H1 (cell line): ENCODE data around the gene TRAF3IP1. TPM values are rescaled to one million over a fixed set of nuclear protein-coding genes. Genes with fewer than 3 reads are reported as not detected.
A peak's percentile ranks its signal among the peaks of the same experiment; 100 is the strongest.

Source experiments
- CTCF ChIA-PET: fragments of 300-600 bp; sonication (Branson Sonifier 250); formaldehyde crosslinking; loops from one replicate; lab custom pipeline; 2021; ENCODE audit not compliant: partially characterized antibody; lab: Charles Lee
- POLR2A ChIA-PET: fragments of 300-600 bp; sonication (Branson Sonifier 250); formaldehyde crosslinking; loops from one replicate; lab custom pipeline; 2021; ENCODE audit warnings: inconsistent platforms; ENCODE audit not compliant: partially characterized antibody; lab: Charles Lee
- DNase-seq, 2 experiments: peaks; one replicate each; pipeline versions ENCODE4 v3.0.0 to v3.0.0-alpha.2; 2010 to 2022; ENCODE audit warnings: low spot score in 2 of 2, low read depth in 1 of 2, mixed read lengths in 1 of 2
- FAIRE-seq: peaks from 2 replicates; lab custom pipeline; 2011; peaks lifted over from hg19 to GRCh38; lab: Jason Lieb, UNC
- H2AFZ ChIP-seq: 2 replicates; pipeline ENCODE4 v1.8.1; 2012; ENCODE audit warnings: low read length, inconsistent platforms
- H2AK5ac ChIP-seq: 2 replicates; pipeline ENCODE4 v1.6.1; 2013; ENCODE audit warnings: low read depth, low read length
- H2BK120ac ChIP-seq: replicated peaks from 2 replicates; pipeline ENCODE3; 2013; ENCODE audit warnings: low read depth, low read length, inconsistent platforms
- H2BK12ac ChIP-seq: 2 replicates; pipeline ENCODE4 v1.6.1; 2013; ENCODE audit warnings: low read depth, low read length
- H2BK15ac ChIP-seq: 2 replicates; pipeline ENCODE4 v1.6.1; 2013; ENCODE audit warnings: low read length
- H2BK20ac ChIP-seq: 2 replicates; pipeline ENCODE4 v1.6.1; 2013; ENCODE audit warnings: low read length
- H2BK5ac ChIP-seq: 2 replicates; pipeline ENCODE4 v1.6.1; 2013; ENCODE audit warnings: low read depth, low read length
- H3K14ac ChIP-seq: 2 replicates; pipeline ENCODE4 v1.6.1; 2013; ENCODE audit warnings: inconsistent platforms; ENCODE audit not compliant: insufficient read length
- H3K18ac ChIP-seq: 2 replicates; pipeline ENCODE4 v1.6.1; 2013; ENCODE audit warnings: low read length; ENCODE audit errors: extremely low read depth
- H3K23ac ChIP-seq: 2 replicates; pipeline ENCODE4 v1.6.1; 2013; ENCODE audit warnings: inconsistent platforms; ENCODE audit not compliant: insufficient read length
- H3K23me2 ChIP-seq: 2 replicates; pipeline ENCODE4 v1.6.1; 2013; ENCODE audit warnings: low read depth, low read length
- H3K27ac ChIP-seq: 2 replicates; pipeline ENCODE4 v1.6.1; 2011; ENCODE audit warnings: low read depth, low read length, inconsistent platforms
- H3K27me3 ChIP-seq, 4 experiments: replicated peaks in 1 of 4; 1 replicate in 1 of 4; 2 replicates in 3 of 4; pipeline versions ENCODE4 v1.6.1 to v1.8.1; 2011 to 2013; ENCODE audit warnings: low read length in 3 of 4, mild to moderate bottlenecking in 3 of 4, inconsistent platforms in 2 of 4, mixed read lengths in 2 of 4, moderate library complexity in 1 of 4; ENCODE audit not compliant: control insufficient read depth in 3 of 4, insufficient read depth in 3 of 4; ENCODE audit errors: extremely low read depth in 1 of 4
- H3K36me3 ChIP-seq, 4 experiments: 2 replicates each; pipeline versions ENCODE4 v1.6.1 to v1.8.1; 2011 to 2013; ENCODE audit warnings: mild to moderate bottlenecking in 4 of 4, low read length in 3 of 4, moderate library complexity in 2 of 4, control low read depth in 1 of 4, inconsistent platforms in 1 of 4; ENCODE audit not compliant: insufficient read depth in 4 of 4, control insufficient read depth in 2 of 4
- H3K4ac ChIP-seq: replicated peaks from 2 replicates; pipeline ENCODE3; 2013; ENCODE audit warnings: low read length, low read depth, mixed read lengths, inconsistent platforms; ENCODE audit not compliant: insufficient read length
- H3K4me1 ChIP-seq, 4 experiments: replicated peaks in 1 of 4; 1 replicate in 1 of 4; 2 replicates in 3 of 4; pipeline versions ENCODE4 v1.6.1 to v1.8.1; 2011 to 2013; ENCODE audit warnings: low read length in 3 of 4, inconsistent platforms in 2 of 4, mixed read lengths in 1 of 4; ENCODE audit not compliant: insufficient read depth in 4 of 4, control insufficient read depth in 3 of 4
- H3K4me2 ChIP-seq, 2 experiments: 2 replicates each; pipeline versions ENCODE4 v1.6.1 to v1.8.1; 2011 to 2013; ENCODE audit warnings: low read depth in 2 of 2, low read length in 2 of 2, control low read depth in 1 of 2, inconsistent platforms in 1 of 2, mild to moderate bottlenecking in 1 of 2; ENCODE audit not compliant: insufficient read depth in 1 of 2
- H3K4me3 ChIP-seq, 4 experiments: fragments of 200-600, 300-600 bp in 1 of 4; sonication (generic), shearing (Covaris generic), sonication (Bioruptor Twin) in 1 of 4; 2 replicates each; pipeline versions ENCODE4 v1.5.1 to v1.8.1; 2011 to 2016; ENCODE audit warnings: low read length in 4 of 4, low read depth in 3 of 4, control low read depth in 2 of 4, inconsistent platforms in 2 of 4, mild to moderate bottlenecking in 2 of 4, mixed read lengths in 1 of 4, moderate library complexity in 1 of 4; ENCODE audit not compliant: insufficient read depth in 2 of 4; ENCODE audit errors: extremely low read depth in 1 of 4
- H3K56ac ChIP-seq: replicated peaks from 2 replicates; pipeline ENCODE3; 2013; ENCODE audit warnings: low read depth, mild to moderate bottlenecking, mixed read lengths, low read length, inconsistent platforms; ENCODE audit not compliant: insufficient read length
- H3K79me1 ChIP-seq: 2 replicates; pipeline ENCODE4 v1.6.1; 2013; ENCODE audit warnings: low read depth, low read length, control low read depth
- H3K79me2 ChIP-seq, 2 experiments: 2 replicates each; pipeline versions ENCODE4 v1.6.1 to v1.8.1; 2012 to 2013; ENCODE audit warnings: low read length in 2 of 2, mild to moderate bottlenecking in 2 of 2, inconsistent platforms in 1 of 2; ENCODE audit not compliant: insufficient read depth in 2 of 2, control insufficient read depth in 1 of 2
- H3K9ac ChIP-seq, 4 experiments: replicated peaks in 1 of 4; 1 replicate in 1 of 4; 2 replicates in 3 of 4; pipeline versions ENCODE4 v1.6.1 to v1.8.1; 2011 to 2013; ENCODE audit warnings: low read depth in 3 of 4, low read length in 3 of 4, control low read depth in 2 of 4, mild to moderate bottlenecking in 2 of 4, moderate library complexity in 2 of 4, inconsistent platforms in 1 of 4; ENCODE audit errors: extremely low read depth in 1 of 4
- H3K9me3 ChIP-seq, 2 experiments: 2 replicates each; pipeline versions ENCODE4 v1.6.1 to v1.8.1; 2012 to 2013; ENCODE audit warnings: mild to moderate bottlenecking in 2 of 2, moderate library complexity in 2 of 2, control low read depth in 1 of 2, inconsistent platforms in 1 of 2, low read depth in 1 of 2, low read length in 1 of 2, mixed read lengths in 1 of 2; ENCODE audit not compliant: insufficient read depth in 2 of 2
- H4K20me1 ChIP-seq, 2 experiments: replicated peaks in 1 of 2; 2 replicates each; pipeline versions ENCODE3 to v1.8.1; 2011 to 2013; ENCODE audit warnings: inconsistent platforms in 2 of 2, low read length in 2 of 2, mild to moderate bottlenecking in 1 of 2; ENCODE audit not compliant: insufficient read depth in 2 of 2, control insufficient read depth in 1 of 2
- H4K5ac ChIP-seq: 2 replicates; pipeline ENCODE4 v1.6.1; 2013; ENCODE audit warnings: low read length, low read depth, mixed read lengths, inconsistent platforms; ENCODE audit not compliant: insufficient read length
- H4K8ac ChIP-seq: 2 replicates; pipeline ENCODE4 v1.8.0; 2013; ENCODE audit warnings: mild to moderate bottlenecking, moderate library complexity, low read length, inconsistent platforms; ENCODE audit not compliant: insufficient read depth; ENCODE audit errors: extremely low read depth
- H4K91ac ChIP-seq: replicated peaks from 2 replicates; pipeline ENCODE3; 2013; ENCODE audit warnings: low read length, mixed read lengths, inconsistent platforms; ENCODE audit not compliant: insufficient read length
- ASH2L ChIP-seq: fragments of 200-600, 300-600 bp; sonication (generic); IDR thresholded peaks from one replicate; pipeline ENCODE4 v1.7.1; 2017; ENCODE audit warnings: low read length
- HDAC6 ChIP-seq: IDR thresholded peaks from one replicate; pipeline ENCODE4 v1.7.1; 2012; ENCODE audit warnings: low read depth, mild to moderate bottlenecking, inconsistent platforms, low read length, moderate library complexity
- KDM1A ChIP-seq: fragments of 200-600, 300-600 bp; sonication (generic); IDR thresholded peaks from 2 replicates; pipeline ENCODE4 v1.7.1; 2016; ENCODE audit warnings: mild to moderate bottlenecking, low read length, borderline replicate concordance
- MAFK ChIP-seq: IDR thresholded peaks from 2 replicates; pipeline ENCODE4 v1.6.1; 2012; ENCODE audit warnings: low read depth, mild to moderate bottlenecking, improper control_type of control experiment, low read length
- WGBS, 2 experiments: shearing (Covaris generic) in 1 of 2; methylation state at CpG; one replicate each; pipeline versions ENCODE4 v1.1.6 to v1.1.7; 2013 to 2015; ENCODE audit warnings: low lambda C conversion rate in 2 of 2, mixed read lengths in 2 of 2, inconsistent platforms in 1 of 2, low coverage in 1 of 2, missing lambda C conversion rate in 1 of 2; ENCODE audit not compliant: insufficient replicate concordance in 2 of 2, insufficient coverage in 1 of 2, insufficient read length in 1 of 2; ENCODE audit errors: extremely low coverage in 1 of 2, missing lambda C conversion rate in 1 of 2; 5-methylcytosine and 5-hydroxymethylcytosine counted together
- polyA plus RNA-seq, 7 experiments: library from polyadenylated mRNA; depleted of rRNA in 3 of 7; stranded (reverse) in 5 of 7; unstranded in 2 of 7; fragments of >200 nt in 5 of 7; fragments of 200-250 nt in 2 of 7; gene quantifications; 1 replicate in 5 of 7; 2 replicates in 1 of 7; 4 replicates in 1 of 7; pipeline versions ENCODE4 v1.2.1 to v1.2.3, GENCODE V29; 2011 to 2013; ENCODE audit warnings: missing spikeins in 2 of 7, mixed read lengths in 2 of 7
- total RNA-seq: library from RNA; stranded (reverse); fragmentation: NEBNext Ultra II Directional; extraction: Animal tissue kit (Norgen Biotek cat#: 25700); gene quantifications from 2 replicates; pipeline ENCODE4 v1.2.1, GENCODE V29; 2021

The TRAF3IP1 gene
- total and polyA plus RNA-seq, 2 of the 8 experiments (the other 6 are each of a cell fraction or from before 2014, with no cell fraction given): 2.3 to 17.5 TPM

DNA sequence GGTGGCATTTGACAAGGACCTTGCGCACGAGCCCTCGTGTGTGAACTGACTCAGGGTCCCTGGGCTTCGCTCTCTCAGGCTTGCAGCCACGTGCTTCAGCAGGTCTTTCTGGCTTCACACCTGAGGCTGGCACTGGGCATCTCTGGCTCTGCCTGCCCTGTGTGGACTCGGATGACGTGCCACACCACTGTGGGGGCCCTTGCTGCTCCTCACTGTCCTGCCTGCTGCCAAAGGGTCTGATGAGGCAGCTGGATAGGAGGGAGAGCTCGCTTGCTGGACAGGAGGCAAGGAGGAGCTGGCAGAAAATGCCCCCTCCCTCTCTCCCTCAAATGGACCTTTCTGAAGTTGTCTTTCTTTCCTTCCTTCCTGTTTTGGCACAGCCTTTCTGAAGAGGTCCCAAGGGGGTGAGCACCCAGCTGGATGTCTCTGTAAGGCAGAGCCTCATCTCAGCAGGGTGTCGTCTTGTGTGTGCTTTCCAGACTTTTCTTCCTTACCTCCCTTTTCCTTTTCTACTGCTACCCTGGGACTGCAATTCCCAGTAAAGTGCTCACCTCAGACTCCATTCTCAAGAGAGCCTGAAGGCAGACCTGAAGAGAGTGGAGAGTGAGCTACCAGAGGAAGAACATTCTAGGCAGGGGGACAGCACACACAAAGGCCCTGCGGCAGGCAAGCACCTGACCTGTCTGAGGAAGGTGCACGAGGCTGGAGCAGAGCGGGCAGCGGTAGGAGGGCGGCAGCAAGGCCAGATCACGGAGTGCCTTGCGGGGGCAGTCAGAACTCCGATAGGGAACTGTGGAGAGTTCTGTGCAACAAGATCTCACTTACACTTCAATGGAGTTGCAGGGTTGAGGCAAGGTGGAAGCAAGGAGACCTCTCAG is 37.2 kb upstream of the TRAF3IP1 start:
- POLR2A ChIA-PET: interaction anchor here (1.3 kb wide), 1 partner anchor 18 kb away, joined by 3 read pairs; no protein-coding TSS in a partner anchor
- Histone ChIP-seq H2BK120ac (no peak overlapping the region), H3K79me2 (peaks cover 0 to 4% of the 10 kb centered on the region in 2 experiments; a peak in 1 of 4 replicates), H2BK12ac (no peak overlapping the region), H2BK5ac (no peak overlapping the region), H3K14ac (no peak overlapping the region), H3K79me1 (peaks cover 2% of the 10 kb centered on the region), H4K20me1 (peaks cover 1 to 5% of the 10 kb centered on the region in 2 experiments), H3K4me1 (peaks cover 0 to 13% (median 6%) of the 10 kb centered on the region in 4 experiments; a peak in 6 of 7 replicates), H2AFZ (no peak overlapping the region), H3K4ac (no peak overlapping the region), H2AK5ac (no peak overlapping the region), H3K9ac (no peak overlapping the region), H3K56ac (no peak overlapping the region), H3K36me3 (no peaks in the 10 kb centered on the region), H4K91ac (no peak overlapping the region), H3K27ac (no peak overlapping the region), H4K5ac (no peak overlapping the region), H3K4me2 (no peak overlapping the region), H3K23ac (no peak overlapping the region), H4K8ac (no peak overlapping the region), H3K23me2 (peaks cover 2% of the 10 kb centered on the region; the same call in 1 of the 2 replicates), H3K4me3 (no peak overlapping the region), H3K9me3 (no peaks in the 10 kb centered on the region), H3K18ac (no peak overlapping the region), H3K27me3 (peaks cover 0 to 10% (median 2%) of the 10 kb centered on the region in 4 experiments; a peak in 2 of 7 replicates), H2BK15ac (no peak overlapping the region), H2BK20ac (no peak overlapping the region)
- no peak for FAIRE-seq
- WGBS, 2 experiments: 86% methylated on average over 17 of the region's 17 CpGs; no CpG with 5 or more reads in 1 of the 2 experiments
- DNase-seq: no peak
- CTCF ChIA-PET: interaction anchor here (1.3 to 18.9 kb wide), 6 partner anchors 9 to 32 kb away, joined by 3 to 298 read pairs (median 5); no protein-coding TSS in a partner anchor
- TF ChIP-seq HDAC6: no peak
- TF ChIP-seq ASH2L: no peak
- TF ChIP-seq MAFK: no peak
- 0 out of 2 replicates have a peak, but pooled peaks have one; percentile 14 for TF ChIP-seq KDM1A
